ENCODE results near the gene ARIH1.
"Not testable (repeated sequence)": the region's sequence is repeated elsewhere in the genome, so short reads cannot be mapped to it uniquely, and the experiment has no call there.

Gene ARIH1

GRCh38 chr15:72473614-72474465 lies at the start of gene ARIH1:
Gene ARIH1 (plus strand): TSS chr15:72474330. CDS start chr15:72474640, 310 bp downstream.
- DNase-seq: peak; percentile 77 to 99 (median 96)

- no peak for DNase-seq
These were observed 47.4 kb upstream of the ARIH1 start for GRCh38 chr15:72426753-72427152.

- no peak for DNase-seq
These were observed 36.3 kb upstream of the ARIH1 start for GRCh38 chr15:72437650-72438316.

- DNase-seq: not testable (repeated sequence)
These were observed 31.3 kb upstream of the ARIH1 start for GRCh38 chr15:72442848-72443247.

- no peak for DNase-seq
These were observed 28.7 kb upstream of the ARIH1 start for GRCh38 chr15:72445426-72445825.

- DNase-seq: no peak
These were observed 23.3 kb upstream of the ARIH1 start for GRCh38 chr15:72450805-72451204.

- no peak for DNase-seq
These were observed 22.9 kb upstream of the ARIH1 start for GRCh38 chr15:72451224-72451623.

GRCh38 chr15:72456684-72457083 lies 17.4 kb upstream of the ARIH1 start:
- no peak for DNase-seq

GRCh38 chr15:72460402-72460801 lies 13.7 kb upstream of the ARIH1 start:
- DNase-seq: no peak

GRCh38 chr15:72463702-72464101 lies 10.4 kb upstream of the ARIH1 start:
- DNase-seq: no peak

GRCh38 chr15:72464251-72464650 lies 9.9 kb upstream of the ARIH1 start:
- no peak for DNase-seq

- no peak for DNase-seq
These were observed 6.0 kb upstream of the ARIH1 start for GRCh38 chr15:72468103-72468502.

GRCh38 chr15:72472992-72473610 lies 1.0 kb upstream of the ARIH1 start:
- DNase-seq: peak in 1 of 56 donors; percentile 31

GRCh38 chr15:72474466-72474911 lies 359 bp downstream of the ARIH1 start:
- DNase-seq: peak in 7 of 56 donors; percentile 38 to 64 (median 55)

- peak in 52 of 56 donors; percentile 12 to 62 (median 38) for DNase-seq
These were observed 940 bp downstream of the ARIH1 start for GRCh38 chr15:72474912-72475628.

GRCh38 chr15:72475674-72476073 lies 1.5 kb downstream of the ARIH1 start:
- no peak for DNase-seq

GRCh38 chr15:72476330-72476729 lies 2.2 kb downstream of the ARIH1 start:
- not testable (repeated sequence) for DNase-seq

GRCh38 chr15:72481015-72481659 lies 7.0 kb downstream of the ARIH1 start:
- no peak for DNase-seq

- no peak for DNase-seq
These were observed 8.1 kb downstream of the ARIH1 start for GRCh38 chr15:72482275-72482674.

- no peak for DNase-seq
These were observed 9.1 kb downstream of the ARIH1 start for GRCh38 chr15:72483279-72483678.

GRCh38 chr15:72486144-72486543 lies 12.0 kb downstream of the ARIH1 start:
- DNase-seq: no peak

Measured in amygdala (tissue), 56 donors.